ENCODE data around the gene JARID2.

JARID2 gene

DNA sequence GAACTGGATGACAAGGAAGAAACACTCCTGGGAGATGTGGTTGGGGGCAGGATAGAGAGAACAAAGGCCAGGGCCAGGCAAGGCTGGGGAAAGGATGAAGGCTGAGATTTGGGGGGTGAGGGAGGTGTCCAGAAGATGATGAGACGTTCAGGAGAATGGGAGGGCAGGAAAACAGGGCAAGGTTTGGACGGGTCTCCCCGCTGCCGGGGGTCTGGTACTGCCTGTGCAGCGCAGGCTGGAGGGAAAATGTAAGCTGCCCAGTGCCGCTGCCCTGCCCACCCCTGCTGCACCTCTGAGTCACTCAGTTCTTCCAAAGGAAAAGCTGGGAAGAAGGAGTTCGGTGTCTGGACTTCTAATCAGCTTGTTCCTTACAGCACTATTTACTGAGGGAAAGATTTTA is 286.1 kb downstream of the JARID2 start:
- no peak for DNase-seq (ENCODE audit: low read depth)
- H3K4me3 ChIP-seq (ENCODE audit: low read depth, low read length), result no peak overlapping the region
- TF ChIP-seq, protein P1, sequence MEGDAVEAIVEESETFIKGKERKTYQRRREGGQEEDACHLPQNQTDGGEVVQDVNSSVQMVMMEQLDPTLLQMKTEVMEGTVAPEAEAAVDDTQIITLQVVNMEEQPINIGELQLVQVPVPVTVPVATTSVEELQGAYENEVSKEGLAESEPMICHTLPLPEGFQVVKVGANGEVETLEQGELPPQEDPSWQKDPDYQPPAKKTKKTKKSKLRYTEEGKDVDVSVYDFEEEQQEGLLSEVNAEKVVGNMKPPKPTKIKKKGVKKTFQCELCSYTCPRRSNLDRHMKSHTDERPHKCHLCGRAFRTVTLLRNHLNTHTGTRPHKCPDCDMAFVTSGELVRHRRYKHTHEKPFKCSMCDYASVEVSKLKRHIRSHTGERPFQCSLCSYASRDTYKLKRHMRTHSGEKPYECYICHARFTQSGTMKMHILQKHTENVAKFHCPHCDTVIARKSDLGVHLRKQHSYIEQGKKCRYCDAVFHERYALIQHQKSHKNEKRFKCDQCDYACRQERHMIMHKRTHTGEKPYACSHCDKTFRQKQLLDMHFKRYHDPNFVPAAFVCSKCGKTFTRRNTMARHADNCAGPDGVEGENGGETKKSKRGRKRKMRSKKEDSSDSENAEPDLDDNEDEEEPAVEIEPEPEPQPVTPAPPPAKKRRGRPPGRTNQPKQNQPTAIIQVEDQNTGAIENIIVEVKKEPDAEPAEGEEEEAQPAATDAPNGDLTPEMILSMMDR (conservative IDR thresholded peaks at IDR 0.05; ENCODE audit: low read depth, low read length), result no peak

DNA sequence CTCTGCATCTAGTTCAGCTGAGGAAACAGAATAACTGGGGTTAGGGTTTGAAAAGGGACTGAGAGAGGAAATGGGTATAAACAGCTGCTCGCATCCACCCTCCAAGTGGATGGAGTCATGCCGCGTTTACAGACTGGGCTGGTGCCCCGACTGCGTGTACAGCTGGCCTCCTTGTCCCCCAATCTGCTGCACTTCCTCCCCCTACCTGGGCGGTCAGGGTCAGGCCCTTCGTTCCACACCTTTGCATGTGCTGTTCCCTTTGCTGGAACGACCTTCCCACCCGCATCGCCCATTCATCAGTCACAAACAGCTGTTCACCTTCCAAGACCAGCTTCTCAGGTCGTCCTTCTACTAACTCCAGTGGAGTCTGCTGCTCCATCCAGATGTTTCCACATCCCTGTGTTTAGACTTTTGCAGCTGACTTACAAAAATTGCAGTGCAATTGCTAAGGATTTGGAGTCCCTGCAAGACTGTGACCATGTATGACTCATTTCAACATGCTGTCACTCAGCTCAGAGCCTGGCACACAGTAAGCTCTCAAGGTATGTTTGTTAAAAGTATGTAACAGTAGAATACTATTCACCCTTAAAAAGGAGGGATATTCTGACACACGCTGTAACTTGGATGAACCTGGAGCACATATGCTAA is 287.6 kb downstream of the JARID2 start:
- H3K4me3 ChIP-seq (ENCODE audit: low read depth, low read length), result no peak overlapping the region
- TF ChIP-seq, protein P1 (conservative IDR thresholded peaks at IDR 0.05; ENCODE audit: low read depth, low read length), result no peak
- DNase-seq (ENCODE audit: low read depth), result no peak

GRCh38 chr6:15534974-15535373 is 289.1 kb downstream of the JARID2 start:
- no peak overlapping the region for H3K4me3 ChIP-seq (ENCODE audit: low read depth, low read length)
- no peak for DNase-seq (ENCODE audit: low read depth)
- TF ChIP-seq, protein P1 (conservative IDR thresholded peaks at IDR 0.05; ENCODE audit: low read depth, low read length), result no peak

DNA sequence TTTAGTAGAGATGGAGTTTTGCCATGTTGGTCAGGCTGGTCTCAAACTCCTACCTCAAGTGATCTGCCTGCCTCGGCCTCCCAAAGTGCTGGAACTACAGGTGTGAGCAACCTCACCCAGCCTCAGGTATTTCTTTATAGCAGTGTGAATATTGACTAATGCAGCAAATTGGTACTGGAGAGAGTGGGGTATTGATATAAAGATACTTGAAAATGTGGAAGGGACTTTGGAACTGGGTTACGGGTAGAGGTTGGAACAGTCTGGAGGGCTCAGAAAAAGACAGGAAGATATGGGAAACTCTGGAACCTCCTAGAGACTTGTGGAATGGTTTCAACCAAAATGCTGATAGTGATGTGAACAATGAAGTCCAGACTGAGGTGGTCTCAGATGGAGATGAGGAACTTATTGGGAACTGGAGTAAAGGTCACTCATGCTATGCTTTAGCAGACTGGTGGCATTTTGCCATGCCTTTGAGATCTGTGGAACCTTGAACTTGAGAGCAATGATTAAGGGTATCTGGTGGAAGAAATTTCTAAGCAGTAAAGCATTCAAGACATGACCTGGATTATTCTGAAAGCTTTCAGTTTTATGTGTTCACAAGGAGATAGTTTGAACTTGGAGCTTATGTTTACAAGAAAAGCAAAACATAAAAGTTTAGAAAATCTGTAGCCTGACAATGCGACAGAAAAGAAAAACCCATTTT is 289.8 kb downstream of the JARID2 start:
- TF ChIP-seq, protein P1 (conservative IDR thresholded peaks at IDR 0.05; ENCODE audit: low read depth, low read length), result no peak
- H3K4me3 ChIP-seq (ENCODE audit: low read depth, low read length), result no peak overlapping the region
- DNase-seq (ENCODE audit: low read depth), result no peak

- TF ChIP-seq, protein P1 (conservative IDR thresholded peaks at IDR 0.05; ENCODE audit: low read depth, low read length), result no peak
- DNase-seq (ENCODE audit: low read depth), result no peak
- no peak overlapping the region for H3K4me3 ChIP-seq (ENCODE audit: low read depth, low read length)
Observed at GRCh38 chr6:15536198-15536955, 290.5 kb downstream of the JARID2 start.

- TF ChIP-seq, protein P1 (conservative IDR thresholded peaks at IDR 0.05; ENCODE audit: low read depth, low read length), result no peak
- H3K4me3 ChIP-seq (ENCODE audit: low read depth, low read length), result no peak overlapping the region
- DNase-seq (ENCODE audit: low read depth), result no peak
Observed at GRCh38 chr6:15538106-15538505, 292.2 kb downstream of the JARID2 start.
